Effector CD4-positive, alpha-beta T cell (primary cell): ENCODE data around the gene ZNF462.

Experiments used
- DNase-seq: peaks from one replicate; pipeline ENCODE4 v3.0.0-alpha.2; 2020

Gene ZNF462

DNA sequence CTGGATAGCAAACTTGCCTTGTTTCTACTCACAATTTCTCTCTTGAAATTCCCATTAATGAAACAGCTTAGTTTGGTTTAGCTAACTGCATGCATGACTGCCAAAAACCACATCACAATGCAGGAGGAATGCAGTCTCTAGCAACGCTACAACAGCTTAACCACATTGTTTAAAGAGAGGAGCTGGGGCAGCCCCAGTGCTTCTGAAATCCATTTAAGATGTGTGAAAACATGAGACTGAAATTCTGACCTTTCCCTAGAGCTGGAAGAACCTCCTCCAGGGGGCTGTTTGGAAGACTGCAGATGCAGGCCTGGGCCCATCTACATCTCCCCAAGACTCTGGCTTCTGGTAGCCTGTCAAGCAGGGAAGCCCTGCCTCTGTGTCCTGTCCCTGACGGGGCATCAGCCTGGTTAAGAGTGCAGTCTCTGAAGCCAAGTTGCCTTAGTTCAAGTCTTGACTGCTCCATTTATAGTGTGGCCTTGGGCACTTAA is 157.1 kb downstream of the ZNF462 start:
- no peak for DNase-seq

DNA sequence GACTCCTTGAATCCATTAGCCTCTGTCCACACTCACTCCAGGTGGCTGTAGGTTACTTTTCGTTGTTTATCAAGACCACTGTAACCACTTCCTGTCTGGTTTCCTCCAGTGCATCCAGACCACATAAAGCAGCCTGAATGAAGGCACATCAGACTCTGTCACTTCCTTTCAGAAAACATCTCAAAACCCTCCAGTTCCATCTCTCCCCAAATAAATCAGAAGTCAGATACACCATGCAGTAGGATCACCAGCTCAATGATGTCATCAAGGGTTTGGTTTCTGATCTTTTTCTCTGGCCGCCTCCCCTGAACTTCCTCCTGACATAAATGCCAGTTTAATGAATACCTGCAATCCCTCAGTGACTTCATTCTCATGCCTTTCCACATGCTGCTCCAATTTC is 161.2 kb downstream of the ZNF462 start:
- DNase-seq, result no peak

DNA sequence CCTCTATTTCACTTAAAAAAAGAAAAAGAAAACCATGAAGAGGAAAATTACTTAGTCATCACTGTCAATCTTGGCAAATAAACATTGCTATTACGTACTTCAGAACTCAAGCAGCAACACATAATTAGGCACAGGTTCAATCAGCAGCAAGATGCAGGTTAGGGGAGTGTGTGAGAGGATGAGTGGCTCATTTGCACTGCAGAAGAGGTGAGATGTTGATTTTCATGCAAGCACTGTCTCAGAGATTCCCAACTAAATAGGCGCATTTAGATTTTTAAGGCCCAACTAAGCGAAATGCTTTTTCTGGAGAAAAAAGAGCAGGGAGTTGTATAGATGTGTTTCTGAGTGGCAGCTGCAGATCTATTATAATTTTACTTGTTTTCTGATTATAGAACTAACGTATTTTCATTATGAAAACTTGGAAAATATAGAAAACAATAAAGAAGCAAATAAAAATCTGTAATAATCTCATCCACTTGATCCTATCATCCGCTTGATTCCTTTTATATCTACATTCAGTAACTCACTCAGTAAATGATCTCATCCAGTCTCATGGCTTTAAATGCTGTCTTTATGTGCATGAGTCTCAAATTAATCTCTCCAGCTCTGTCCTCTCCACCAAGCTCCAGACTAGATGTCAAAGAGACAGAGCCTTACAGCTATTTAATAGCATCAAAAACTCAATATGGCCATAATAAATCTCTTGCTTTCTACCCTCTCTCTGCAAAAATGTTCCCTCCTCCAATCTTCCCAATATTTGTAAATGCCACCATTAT is 162.5 kb downstream of the ZNF462 start:
- DNase-seq, result no peak

DNA sequence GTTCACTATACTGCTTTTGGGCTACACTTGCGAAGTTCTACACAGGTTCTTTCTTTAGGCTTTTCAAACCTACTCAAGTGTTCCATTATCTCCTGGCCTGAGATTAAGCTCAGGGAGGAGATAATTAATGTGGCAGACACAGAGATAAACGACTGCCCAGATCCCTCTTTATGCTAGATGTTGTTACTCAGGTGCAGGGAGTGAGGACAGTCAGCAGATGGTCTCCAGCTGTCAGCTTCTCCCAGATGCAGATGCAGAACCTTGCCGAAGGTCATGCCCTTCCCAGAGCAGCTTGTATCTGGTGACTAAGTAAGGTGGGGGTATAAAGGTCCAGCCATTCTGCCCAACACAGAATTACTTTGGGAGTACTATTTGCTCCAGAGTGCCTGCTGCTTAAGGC is 166.2 kb downstream of the ZNF462 start:
- DNase-seq, result no peak

DNA sequence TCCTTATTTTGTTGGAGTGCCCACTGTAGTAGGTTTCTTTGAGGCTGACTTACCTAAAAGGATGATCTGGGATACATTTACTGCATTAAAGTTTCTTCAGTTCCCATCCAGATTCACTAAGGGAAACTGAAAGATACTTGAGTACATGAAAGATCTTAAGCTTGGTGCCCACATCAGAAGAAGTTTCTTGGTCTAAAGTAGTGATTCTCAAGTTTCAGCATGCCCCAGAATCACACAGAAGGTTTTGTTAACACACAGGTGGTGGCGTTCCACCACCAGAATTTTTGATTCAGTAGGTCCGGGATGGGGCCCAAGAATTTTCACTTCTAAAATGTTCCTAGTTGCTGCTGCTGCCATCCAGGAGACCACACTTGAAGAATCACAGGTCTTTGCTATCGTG is 171.0 kb downstream of the ZNF462 start:
- no peak for DNase-seq

DNA sequence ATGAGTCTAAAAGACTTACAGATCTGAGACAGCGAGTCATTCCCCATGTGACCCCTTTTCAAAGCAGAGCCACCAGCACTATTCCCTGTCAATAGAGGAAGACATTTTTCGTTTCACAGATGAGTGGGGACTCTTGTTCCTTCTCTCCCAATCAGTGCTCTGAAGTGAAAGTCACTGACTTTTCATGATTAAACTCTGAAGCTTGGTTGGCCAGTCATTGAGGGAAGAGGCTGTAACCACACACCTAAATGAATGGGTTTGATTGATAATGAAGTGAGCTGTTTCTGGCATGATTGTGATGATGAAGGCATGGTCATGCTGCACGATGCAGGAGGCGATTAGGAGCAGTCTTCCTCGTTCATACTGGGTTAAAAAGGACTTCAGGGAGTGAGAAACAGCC is 171.9 kb downstream of the ZNF462 start:
- no peak for DNase-seq

DNA sequence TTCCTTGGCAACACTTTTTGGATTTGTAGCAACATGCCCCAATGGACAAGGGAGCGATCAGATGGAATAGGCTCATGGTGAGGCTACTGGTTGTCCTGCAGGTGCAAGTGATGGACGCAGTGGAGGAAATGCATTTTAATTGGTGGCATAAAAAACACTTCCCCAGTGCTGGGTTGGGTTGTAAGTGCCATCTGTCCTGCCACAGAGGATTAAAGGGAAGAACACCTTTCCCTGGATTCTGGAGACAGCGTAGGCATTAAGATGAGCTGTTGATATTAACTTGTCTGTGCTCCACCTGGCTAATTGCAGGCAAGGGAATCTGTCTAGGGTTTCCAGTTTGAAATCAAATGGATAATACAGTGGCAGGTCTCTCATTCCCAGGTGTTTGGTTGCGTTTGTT is 173.4 kb downstream of the ZNF462 start:
- no peak for DNase-seq

DNA sequence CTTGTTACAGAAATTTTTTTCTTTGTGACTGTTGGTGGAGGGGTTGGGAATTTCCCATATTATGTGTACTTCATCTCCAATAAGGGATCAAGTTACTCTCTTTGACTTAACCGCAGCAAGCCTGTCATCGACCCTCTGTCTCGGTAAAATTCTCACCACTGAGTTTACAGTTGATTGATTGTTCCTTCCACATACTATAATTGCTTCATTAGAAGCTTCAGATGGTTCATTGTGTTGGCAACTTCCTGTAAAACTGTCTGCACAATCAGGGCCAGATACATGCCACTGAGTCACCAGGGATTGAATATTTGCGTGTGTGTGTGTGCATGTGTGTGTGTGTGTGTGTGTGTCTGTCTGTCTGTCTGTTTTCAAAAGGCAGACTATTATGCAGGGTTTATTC is 176.6 kb downstream of the ZNF462 start:
- no peak for DNase-seq

DNA sequence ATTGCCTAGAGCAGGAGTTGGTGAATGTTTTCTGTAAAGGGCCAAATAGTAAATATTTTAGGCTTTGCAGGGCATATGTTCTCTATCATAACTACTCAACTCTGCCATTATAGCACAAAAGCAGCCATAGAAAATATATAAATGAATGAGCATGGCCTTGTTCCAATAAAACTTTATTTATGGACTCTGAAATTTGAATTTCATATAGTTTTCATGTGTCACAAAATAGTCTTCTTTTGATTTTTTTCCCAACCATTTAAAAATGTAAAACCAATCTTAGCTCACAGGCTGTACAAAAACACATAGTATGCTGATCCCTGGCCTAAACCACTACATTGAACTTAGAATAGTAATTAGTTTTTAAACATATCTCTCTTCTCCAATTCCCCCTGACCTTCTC is 179.6 kb downstream of the ZNF462 start:
- DNase-seq, result no peak

DNA sequence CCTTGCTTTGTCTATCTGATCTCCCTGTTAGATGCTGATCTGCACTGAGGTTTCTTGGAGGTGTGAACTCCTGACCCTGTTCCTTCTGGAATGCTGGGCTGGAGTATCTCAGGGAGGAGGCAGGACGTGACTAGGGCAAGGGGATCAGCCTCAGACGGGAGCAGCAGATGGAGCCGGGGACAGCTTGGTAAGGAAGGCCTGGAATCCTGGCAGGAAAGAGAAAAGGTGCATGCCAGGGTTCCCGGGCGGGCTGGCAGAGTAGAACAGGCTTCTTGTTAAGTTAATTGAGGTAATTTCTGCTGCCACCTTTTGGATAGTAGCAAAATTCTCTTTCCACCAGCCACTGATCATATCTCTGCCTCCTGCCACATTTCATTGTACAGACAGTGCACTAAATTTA is 180.9 kb downstream of the ZNF462 start:
- no peak for DNase-seq

DNA sequence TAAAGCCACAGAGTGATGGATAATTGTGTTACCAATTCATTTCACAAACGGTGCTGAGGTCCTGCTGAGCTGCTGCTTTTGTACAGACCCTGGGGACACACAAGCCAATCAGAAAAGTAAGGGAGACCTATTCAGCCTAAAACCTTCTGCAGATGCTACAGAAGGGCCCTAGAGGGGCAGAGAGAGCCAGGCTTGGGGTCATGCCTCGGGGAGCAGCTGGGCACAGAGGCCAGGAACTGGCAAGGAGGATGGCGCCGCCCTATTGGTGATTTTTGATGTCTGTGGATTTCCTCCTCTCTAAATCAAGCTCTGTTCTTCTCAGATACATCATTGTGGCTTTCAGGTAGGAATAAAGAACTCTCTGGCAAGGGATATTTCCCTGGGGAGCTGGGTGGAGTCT is 181.9 kb downstream of the ZNF462 start:
- no peak for DNase-seq

DNA sequence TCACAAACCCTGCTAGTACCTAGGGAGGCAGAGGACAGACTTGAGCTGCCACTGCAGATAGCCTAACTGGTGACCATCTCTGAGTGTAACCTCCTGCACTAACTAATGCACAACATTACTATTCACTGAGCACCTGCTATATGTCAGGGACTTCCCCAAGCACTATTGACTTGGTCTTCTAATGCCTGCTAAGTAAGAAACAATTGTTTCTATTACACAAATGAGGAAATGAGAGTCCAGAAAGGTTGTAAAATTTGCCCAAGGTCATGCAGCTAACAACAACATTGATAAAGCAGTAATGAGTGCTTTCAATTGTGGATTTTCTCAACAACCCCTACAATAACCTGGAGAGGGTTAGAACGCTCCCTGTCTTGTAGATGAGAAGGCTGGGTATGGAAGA is 183.7 kb downstream of the ZNF462 start:
- DNase-seq, result no peak

DNA sequence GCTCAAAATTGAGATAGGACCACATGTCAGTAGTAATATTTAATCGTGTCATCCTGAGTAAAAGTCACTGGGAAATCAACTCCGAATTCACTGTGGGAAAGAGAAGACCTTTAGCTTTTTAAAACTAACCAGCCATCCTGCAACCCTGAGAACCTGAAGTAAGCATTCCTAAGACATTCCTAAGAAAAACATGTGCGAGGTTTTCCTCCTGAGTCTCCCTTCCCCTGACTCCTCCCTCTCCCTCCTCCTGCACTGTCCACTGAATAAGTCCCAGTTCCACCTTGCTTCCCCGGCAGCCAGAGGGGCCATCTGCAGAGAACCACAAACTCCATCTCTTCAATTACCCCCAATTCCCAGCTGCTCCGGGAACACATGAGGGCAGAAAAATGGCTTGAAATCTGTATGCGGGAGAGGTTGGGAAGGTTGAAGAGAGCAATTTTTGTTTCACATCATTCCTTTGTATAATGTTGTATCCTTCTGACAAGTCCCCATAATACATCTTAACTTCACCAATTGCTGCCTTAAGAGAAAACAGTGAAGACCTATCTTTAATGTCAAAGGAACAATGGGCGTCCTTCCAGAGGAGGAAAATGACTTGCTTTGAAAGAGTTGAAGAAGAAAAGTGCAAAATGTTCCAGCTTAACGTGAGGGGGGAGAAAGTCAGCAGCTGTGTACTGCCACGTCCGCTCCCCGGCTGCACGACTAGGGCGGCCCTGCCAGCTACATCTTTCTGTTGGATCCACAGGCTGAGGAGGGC is 186.3 kb downstream of the ZNF462 start:
- DNase-seq, result no peak

DNA sequence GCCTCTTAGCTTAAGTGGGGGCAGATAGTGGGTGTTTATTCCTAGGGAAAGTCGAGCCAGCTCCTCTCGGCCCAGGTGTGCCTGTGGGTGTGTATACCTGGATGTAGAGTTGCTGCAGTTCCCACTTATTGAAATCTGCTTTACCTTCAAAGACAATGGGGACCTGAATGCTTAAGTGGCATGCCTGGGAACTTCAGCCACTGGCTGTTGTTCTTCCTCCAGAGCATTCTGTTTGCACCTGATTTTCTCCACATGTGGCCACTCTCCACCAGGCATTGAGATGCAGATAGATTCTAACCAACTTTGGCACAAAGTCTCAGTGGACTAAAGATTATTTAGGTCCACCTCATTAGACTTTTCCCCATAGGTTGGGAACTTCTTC is 186.8 kb downstream of the ZNF462 start:
- DNase-seq, result no peak

DNA sequence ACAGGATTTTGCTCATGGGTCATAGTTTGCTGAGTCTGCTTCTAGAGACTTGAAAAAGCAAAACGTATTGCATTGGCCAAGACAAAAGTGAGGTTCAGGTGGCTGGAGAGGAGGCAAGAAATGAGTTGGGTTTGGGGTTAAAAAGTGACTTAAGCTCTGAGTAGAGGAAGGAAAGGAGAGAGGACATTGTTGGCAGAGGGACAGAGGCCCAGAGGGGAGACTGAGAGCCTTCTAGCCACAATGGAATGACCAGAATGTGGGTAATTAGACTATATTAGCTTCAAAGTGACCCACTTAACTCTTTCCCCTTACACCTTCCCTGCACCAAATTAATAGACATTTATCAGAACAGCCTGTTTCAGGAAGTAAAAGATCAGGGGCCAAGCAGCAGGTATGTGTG is 188.4 kb downstream of the ZNF462 start:
- no peak for DNase-seq

DNA sequence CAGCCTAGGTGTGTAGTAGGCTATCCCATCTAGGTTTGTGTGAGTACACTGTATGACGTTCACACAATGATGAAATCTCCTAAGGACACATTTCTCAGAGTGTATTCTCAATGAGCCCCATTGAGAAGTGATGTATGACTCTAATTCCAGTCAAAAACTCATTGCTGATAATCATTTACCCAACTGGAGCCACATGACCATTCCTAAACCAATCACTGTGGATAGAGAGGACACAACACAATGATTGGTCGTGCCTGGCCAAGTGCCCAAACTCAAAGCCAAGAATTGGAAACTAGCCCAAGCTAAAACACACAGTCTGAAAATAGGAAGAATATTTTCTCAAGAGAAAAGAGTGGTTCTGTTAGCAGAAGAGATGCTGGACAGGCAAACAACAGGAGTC is 191.2 kb downstream of the ZNF462 start:
- no peak for DNase-seq

DNA sequence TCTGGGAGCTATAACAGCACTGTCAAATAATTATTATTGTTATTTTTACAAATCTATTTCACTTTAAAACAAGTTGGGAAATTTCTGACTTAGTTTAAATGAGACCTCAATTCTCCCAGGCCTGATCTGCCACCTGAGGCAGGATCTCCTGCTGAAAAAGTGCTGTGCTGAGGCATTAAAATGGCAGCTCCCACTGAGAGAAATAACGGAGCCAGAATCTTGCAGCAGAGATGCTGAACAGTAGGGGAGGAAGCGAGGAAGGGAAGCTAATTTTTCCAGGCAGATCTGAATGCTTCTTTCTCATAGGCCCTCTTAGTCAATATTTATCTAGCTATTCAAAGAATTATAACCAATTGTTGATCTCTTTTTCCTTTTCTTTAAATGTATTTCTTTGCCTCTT is 196.3 kb downstream of the ZNF462 start:
- no peak for DNase-seq

DNA sequence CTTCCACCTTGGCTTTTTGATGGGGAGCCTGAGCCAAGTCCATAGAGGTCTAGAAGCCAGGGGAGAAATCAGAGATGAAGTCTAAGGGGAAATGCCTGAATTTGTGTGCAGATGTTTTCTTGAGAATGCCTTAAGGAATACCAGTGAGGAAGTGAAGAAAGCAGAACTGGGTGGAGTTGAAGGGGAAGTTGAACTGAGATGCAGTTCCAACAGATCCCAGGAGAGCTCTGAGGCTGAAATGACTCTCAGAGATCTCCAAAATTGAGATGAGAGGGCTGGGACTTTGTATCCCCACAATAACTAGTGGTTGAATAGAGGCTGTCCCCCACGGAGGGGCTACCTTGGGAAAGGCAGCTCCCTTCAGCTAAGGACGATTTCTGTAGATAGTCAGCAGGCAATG is 197.1 kb downstream of the ZNF462 start:
- DNase-seq, result no peak
